ENCODE measurements around the gene FAM13A. TPM values are rescaled to one million over a fixed set of nuclear protein-coding genes. Genes with fewer than 3 reads are reported as not detected.

FAM13A gene
- total RNA-seq, 3 donors from 2014 or later = 55.7 to 170 (median 118) TPM

DNA sequence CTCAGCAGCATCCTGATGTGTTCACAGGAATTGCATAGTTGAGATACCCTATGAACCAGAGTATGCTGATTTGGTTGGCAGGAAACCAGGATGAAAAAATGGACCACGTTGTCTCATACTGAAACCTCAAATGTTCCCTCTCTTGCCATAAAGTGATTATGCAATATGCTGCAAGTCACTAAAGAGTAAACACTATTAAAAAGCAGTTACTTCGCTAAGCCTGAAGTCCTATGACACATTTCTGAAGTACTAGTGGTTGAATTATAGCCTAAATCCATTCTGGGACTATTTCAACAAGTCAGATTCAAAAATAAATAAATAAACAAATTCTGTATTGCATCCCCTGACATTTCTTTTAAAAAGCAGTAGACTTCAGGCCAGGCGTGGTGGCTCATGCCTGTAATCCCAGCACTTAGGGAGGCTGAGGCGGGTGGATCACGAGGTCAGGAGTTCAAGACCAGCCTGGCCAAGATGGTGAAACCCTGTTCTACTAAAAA is 253.3 kb downstream of the FAM13A start:
- intact Hi-C loops (cut with DNase I; ENCODE audit: low total_unique reads) = no loop called here
- DNase-seq (ENCODE audit: low spot score in 2 of 2) = peak in 1 of 2 donors; percentile 47
- Histone ChIP-seq H3K4me3 (no peak overlapping the region), H3K4me1 (peaks cover 0 to 3% of the 10 kb centered on the region in 2 donors), H3K27ac (peak overlapping the region; percentile 76 to 78), H3K27me3 (no peaks in the 10 kb centered on the region), H3K9me3 (no peaks in the 10 kb centered on the region), H3K36me3 (no peaks in the 10 kb centered on the region)
- peak; percentile 51 to 71 (median 64) for TF ChIP-seq POLR2AphosphoS5 (IDR thresholded peaks at IDR 0.05)
- TF ChIP-seq POLR2A (IDR thresholded peaks at IDR 0.05) = no peak

DNA sequence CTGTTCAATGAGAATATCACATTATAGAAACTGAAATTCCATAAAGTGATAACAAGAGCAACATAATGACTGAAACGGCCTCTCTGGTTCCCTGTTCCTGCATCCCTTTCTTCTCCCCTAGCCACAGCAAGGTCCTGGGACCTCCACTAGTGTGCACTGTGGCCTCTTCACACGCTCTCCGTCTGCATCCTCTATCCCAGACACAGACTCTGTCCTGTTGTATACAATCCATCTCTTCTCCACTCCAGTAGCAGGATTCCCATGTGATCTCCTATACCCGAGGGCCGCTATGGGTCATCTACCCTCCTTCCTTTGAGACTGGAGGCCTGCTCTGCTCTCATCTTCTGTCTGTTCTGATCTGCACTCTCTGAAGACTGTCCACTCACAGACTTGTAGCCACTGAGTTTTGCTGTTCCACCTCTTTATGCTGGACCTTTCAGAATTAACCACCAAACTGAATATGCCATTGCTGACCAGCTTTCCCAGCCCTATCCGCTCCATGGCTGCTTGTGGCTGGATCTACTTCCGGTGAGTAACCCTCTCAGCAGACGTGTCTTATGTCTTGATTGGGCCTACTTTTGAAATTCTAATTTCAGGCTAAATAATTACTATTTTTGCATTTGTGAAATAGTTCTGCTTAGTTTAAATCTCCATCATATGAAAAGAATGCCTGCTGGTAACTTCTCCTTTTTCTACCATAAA is 254.2 kb downstream of the FAM13A start:
- TF ChIP-seq POLR2A (IDR thresholded peaks at IDR 0.05) (no peak), POLR2AphosphoS5 (IDR thresholded peaks at IDR 0.05) (no peak)
- TF ChIP-seq, protein P1, sequence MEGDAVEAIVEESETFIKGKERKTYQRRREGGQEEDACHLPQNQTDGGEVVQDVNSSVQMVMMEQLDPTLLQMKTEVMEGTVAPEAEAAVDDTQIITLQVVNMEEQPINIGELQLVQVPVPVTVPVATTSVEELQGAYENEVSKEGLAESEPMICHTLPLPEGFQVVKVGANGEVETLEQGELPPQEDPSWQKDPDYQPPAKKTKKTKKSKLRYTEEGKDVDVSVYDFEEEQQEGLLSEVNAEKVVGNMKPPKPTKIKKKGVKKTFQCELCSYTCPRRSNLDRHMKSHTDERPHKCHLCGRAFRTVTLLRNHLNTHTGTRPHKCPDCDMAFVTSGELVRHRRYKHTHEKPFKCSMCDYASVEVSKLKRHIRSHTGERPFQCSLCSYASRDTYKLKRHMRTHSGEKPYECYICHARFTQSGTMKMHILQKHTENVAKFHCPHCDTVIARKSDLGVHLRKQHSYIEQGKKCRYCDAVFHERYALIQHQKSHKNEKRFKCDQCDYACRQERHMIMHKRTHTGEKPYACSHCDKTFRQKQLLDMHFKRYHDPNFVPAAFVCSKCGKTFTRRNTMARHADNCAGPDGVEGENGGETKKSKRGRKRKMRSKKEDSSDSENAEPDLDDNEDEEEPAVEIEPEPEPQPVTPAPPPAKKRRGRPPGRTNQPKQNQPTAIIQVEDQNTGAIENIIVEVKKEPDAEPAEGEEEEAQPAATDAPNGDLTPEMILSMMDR (IDR thresholded peaks at IDR 0.05) = no peak
- no peak overlapping the region for H3K4me3 ChIP-seq
- peak overlapping the region; percentile 73 to 78 for H3K27ac ChIP-seq
- no peaks in the 10 kb centered on the region for H3K27me3 ChIP-seq
- no peaks in the 10 kb centered on the region for H3K9me3 ChIP-seq
- peaks cover 0 to 3% of the 10 kb centered on the region in 2 donors for H3K4me1 ChIP-seq
- H3K36me3 ChIP-seq = no peaks in the 10 kb centered on the region
- intact Hi-C loops (cut with DNase I; ENCODE audit: low total_unique reads) = no loop called here
- no peak for DNase-seq (ENCODE audit: low spot score in 2 of 2)

DNA sequence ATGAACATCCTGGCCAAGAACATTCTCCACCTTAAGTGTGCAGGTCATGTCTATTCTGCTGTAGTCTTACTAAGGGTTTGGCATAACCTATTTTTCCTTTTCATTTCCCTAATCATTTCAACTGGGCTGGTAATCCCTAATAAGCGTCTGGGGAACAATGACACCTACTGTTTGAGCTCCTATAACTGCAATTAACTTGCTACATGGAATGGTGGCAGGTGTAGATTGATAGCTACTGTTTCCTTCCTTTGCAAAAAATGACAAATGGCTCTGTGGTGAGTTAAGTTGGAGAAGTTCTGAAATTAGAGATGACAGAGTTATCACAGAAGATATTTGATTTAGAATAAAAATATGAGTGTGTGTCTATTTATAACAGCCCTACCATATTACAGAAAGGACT is 254.8 kb downstream of the FAM13A start:
- no peaks in the 10 kb centered on the region for H3K9me3 ChIP-seq
- intact Hi-C loops (cut with DNase I; ENCODE audit: low total_unique reads) = no loop called here
- H3K27ac ChIP-seq = peak overlapping the region; percentile 73 to 78
- H3K36me3 ChIP-seq = no peaks in the 10 kb centered on the region
- no peak overlapping the region for H3K4me3 ChIP-seq
- peaks cover 0 to 3% of the 10 kb centered on the region in 2 donors for H3K4me1 ChIP-seq
- no peak for DNase-seq (ENCODE audit: low spot score in 2 of 2)
- TF ChIP-seq POLR2AphosphoS5 (IDR thresholded peaks at IDR 0.05) = no peak
- TF ChIP-seq, protein P1 (IDR thresholded peaks at IDR 0.05) = no peak
- TF ChIP-seq POLR2A (IDR thresholded peaks at IDR 0.05) = no peak
- no peaks in the 10 kb centered on the region for H3K27me3 ChIP-seq

DNA sequence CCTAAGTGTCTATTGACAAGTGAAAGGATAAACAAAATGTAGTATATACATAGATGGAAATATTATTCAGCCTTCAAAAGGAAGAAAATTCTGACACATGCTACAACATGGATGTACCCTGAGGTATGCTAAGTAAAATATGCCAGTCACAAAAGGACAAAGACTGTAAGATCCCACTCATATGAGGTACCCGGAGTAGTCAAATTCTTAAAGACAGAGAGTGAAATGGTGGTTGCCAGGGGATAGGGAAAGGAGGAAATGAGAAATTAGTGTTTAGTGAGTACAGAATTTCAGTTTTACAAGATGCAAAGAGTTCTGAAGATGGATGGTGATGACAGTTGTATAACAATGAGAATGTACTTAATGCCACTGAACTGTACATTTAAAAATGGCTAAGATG is 257.1 kb downstream of the FAM13A start:
- Histone ChIP-seq H3K9me3 (no peaks in the 10 kb centered on the region), H3K36me3 (no peaks in the 10 kb centered on the region), H3K27ac (no peak overlapping the region), H3K4me3 (no peak overlapping the region), H3K4me1 (peaks cover 0 to 3% of the 10 kb centered on the region in 2 donors), H3K27me3 (no peaks in the 10 kb centered on the region)
- DNase-seq (ENCODE audit: low spot score in 2 of 2) = no peak
- intact Hi-C loops (cut with DNase I; ENCODE audit: low total_unique reads) = no loop called here
- TF ChIP-seq, protein P1 (IDR thresholded peaks at IDR 0.05) = no peak
- TF ChIP-seq POLR2AphosphoS5 (IDR thresholded peaks at IDR 0.05) (no peak), POLR2A (IDR thresholded peaks at IDR 0.05) (no peak)

DNA sequence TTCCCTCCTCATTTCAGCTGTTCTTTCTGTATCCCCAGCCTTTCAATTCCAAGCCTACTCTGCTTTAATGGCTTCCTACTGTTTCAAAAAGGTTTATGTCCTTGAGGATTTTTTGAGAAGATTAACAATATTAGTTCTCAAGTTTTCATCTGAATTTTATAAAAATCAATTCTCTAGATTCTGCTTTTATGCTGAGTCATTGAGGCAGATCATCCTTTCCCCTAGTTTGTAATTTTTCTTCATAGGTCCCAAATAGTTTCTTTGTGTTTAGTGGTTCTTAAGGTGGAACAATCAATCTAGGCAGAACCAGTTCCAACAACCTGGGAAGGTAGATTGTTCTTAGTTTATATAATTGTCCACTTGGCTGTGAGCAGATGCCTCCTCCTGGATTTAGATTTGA is 259.3 kb downstream of the FAM13A start:
- Histone ChIP-seq H3K27ac (no peak overlapping the region), H3K4me1 (no peaks in the 10 kb centered on the region), H3K9me3 (no peaks in the 10 kb centered on the region), H3K36me3 (no peaks in the 10 kb centered on the region), H3K27me3 (no peaks in the 10 kb centered on the region), H3K4me3 (no peak overlapping the region)
- no peak for TF ChIP-seq POLR2AphosphoS5 (IDR thresholded peaks at IDR 0.05)
- no peak for TF ChIP-seq POLR2A (IDR thresholded peaks at IDR 0.05)
- TF ChIP-seq, protein P1 (IDR thresholded peaks at IDR 0.05) = no peak
- DNase-seq (ENCODE audit: low spot score in 2 of 2) = no peak
- intact Hi-C loops (cut with DNase I; ENCODE audit: low total_unique reads) = no loop called here

Data from breast epithelium (tissue), 4 donors.